H1 (cell line): ENCODE results near the gene COL6A1. TPM values are rescaled to one million over a fixed set of nuclear protein-coding genes. Genes with fewer than 3 reads are reported as not detected.

Experiments used
- polyA plus RNA-seq, 7 experiments: library from polyadenylated mRNA; depleted of rRNA in 3 of 7; stranded (reverse) in 5 of 7; unstranded in 2 of 7; fragments of >200 nt in 5 of 7; fragments of 200-250 nt in 2 of 7; gene quantifications; 1 replicate in 5 of 7; 2 replicates in 1 of 7; 4 replicates in 1 of 7; pipeline versions ENCODE4 v1.2.1 to v1.2.3, GENCODE V29; 2011 to 2013; ENCODE audit warnings: missing spikeins in 2 of 7, mixed read lengths in 2 of 7
- total RNA-seq: library from RNA; stranded (reverse); fragmentation: NEBNext Ultra II Directional; extraction: Animal tissue kit (Norgen Biotek cat#: 25700); gene quantifications from 2 replicates; pipeline ENCODE4 v1.2.1, GENCODE V29; 2021

COL6A1 gene
- total and polyA plus RNA-seq, 2 of the 8 experiments (the other 6 are each of a cell fraction or from before 2014, with no cell fraction given): 100 to 115 TPM

Other genes with a start within 250 kb of the COL6A1 start
- gene COL6A2, start 116.3 kb downstream of the COL6A1 start, total RNA-seq: 60.6 and 62.7 TPM in 2 replicates
- 60.1 and 79.2 TPM in 2 replicates for gene COL6A2, start 116.3 kb downstream of the COL6A1 start, polyA plus RNA-seq (2011; rRNA removed)
- gene FTCD, start 173.8 kb downstream of the COL6A1 start, total RNA-seq: 3.3 and 6.0 TPM in 2 replicates
- gene FTCD, start 173.8 kb downstream of the COL6A1 start, polyA plus RNA-seq (2011; rRNA removed): 4.9 and 7.3 TPM in 2 replicates
- 49.4 and 50.0 TPM in 2 replicates for gene SPATC1L, start 202.7 kb downstream of the COL6A1 start, total RNA-seq
- 24.9 and 44.8 TPM in 2 replicates for gene SPATC1L, start 202.7 kb downstream of the COL6A1 start, polyA plus RNA-seq (2011; rRNA removed)
- gene LSS, start 247.0 kb downstream of the COL6A1 start, total RNA-seq: 96.1 and 102 TPM in 2 replicates
- 123 and 139 TPM in 2 replicates for gene LSS, start 247.0 kb downstream of the COL6A1 start, polyA plus RNA-seq (2011; rRNA removed)